Stimulated activated naive CD4-positive, alpha-beta T cell treated with Interleukin-2 at 50 U/mL for 16 hours (primary cell): ENCODE measurements around the gene NSUN4.
"Not testable (repeated sequence)": the region's sequence is repeated elsewhere in the genome, so short reads cannot be mapped to it uniquely, and the experiment has no call there.

Experiments
- DNase-seq: peaks from one replicate; lab custom pipeline; 2025; lab: John Stamatoyannopoulos, UW

The NSUN4 gene

DNA sequence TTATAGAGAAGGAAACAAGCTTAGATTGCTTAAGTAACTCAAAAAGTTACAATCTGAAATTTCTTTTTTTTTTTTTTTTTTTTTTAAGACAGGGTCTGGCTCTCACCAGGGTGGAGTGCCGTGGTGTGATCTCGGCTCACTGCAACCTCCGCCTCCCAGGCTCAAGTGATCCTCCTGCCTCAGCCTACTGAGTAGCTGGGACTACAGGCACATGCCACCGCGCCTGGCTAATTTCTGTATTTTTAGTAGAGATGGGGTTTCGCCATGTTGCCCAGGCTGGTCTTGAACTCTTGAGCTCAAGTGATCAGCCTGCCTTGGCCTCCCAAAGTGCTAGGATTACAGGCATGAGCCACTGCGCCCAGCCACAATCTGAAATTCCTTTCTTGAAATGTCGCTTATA lies 27.1 kb downstream of the NSUN4 start:
- not testable (repeated sequence) for DNase-seq

DNA sequence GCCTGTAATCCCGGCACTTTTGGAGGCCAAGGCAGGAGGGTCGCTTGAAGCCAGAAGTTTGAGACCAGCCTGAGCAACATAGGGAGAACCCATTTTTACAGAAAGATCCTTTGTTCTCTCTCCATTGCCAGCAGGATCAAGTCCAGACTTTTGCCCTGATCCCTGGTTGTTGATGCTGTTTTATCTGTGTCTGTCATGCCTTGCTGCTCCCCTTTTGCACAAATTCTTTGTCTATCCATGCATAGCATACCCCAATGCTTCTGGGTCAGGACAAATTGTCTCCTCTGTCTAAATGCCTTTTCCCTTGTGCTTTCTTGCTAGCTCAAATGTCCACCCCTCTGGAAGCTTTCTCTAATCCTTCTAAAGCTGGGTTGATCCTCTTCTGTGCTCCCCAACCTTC lies 28.2 kb downstream of the NSUN4 start:
- DNase-seq = no peak

DNA sequence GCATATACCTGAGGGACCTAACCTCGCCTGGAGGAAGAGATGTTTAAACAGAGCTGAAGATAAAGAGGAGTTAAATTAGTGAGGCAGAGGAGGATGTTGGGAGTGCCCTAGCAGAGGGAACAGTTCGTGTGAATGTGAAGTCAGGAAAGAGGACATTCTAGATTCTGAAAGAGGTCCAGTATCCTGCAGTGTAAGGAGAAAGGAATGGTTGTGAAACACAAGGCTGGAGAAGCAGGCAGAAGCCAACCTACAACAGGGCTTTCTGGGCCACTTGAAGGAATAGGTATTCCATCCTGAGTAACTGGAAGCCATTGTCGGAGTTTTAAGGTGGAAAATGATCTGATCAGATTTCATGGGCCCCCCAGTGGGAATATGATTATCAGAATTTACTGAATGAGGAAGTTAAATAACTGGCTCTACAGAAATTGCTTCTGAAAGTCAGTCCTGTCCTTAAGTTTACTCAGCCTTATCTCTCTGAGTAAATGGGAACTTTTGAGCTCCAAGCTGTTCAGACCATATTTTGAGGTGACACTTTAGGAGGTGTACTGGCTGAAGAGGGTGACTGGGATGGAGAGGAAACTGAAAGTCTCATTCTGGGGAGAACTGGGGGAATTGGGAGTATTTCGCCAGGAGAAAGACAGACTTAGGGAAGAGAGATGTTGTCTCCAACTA lies 29.1 kb downstream of the NSUN4 start:
- DNase-seq = no peak

GRCh38 chr1:46370214-46370633 lies 29.6 kb downstream of the NSUN4 start:
- DNase-seq = no peak

GRCh38 chr1:46372431-46372830 lies 31.8 kb downstream of the NSUN4 start:
- no peak for DNase-seq

- DNase-seq = no peak
Measured at GRCh38 chr1:46379996-46380395, 39.4 kb downstream of the NSUN4 start.

GRCh38 chr1:46380508-46380907 lies 39.9 kb downstream of the NSUN4 start:
- DNase-seq = no peak

- no peak for DNase-seq
Measured at GRCh38 chr1:46393510-46393909, 52.9 kb downstream of the NSUN4 start.

- no peak for DNase-seq
Measured at GRCh38 chr1:46394108-46394871, 53.7 kb downstream of the NSUN4 start, which contains the start of gene FAAH. TSS of gene FAAH (plus strand) at chr1:46394317. CDS start at chr1:46394349, 32 bp downstream.

DNA sequence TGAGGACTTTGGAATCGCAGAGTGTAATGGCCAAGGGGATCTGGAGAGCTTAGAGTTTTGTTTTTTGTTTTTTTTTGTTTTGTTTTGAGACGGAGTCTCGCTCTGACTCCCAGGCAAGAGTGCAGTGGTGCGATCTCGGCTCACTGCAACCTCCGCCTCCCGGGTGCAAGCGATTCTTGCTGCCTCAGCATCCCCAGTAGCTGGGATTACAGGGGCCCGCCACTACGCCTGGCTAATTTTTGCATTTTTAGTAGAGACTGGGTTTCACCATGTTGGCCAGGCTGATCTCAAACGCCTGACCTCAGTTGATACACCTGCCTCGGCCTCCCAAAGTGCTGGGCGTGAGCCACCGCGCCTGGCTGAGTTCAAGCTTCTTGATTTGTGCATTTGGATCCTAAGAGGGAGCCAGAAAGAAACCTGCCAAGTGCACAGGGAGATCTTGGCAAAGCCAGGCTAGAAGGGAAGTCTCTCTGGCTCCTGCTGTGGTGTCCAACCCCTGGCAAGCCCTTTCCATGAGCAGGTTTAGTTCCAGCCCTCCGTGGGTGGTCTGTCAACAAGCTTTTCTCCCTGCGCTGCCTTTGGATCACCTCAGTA lies 54.4 kb downstream of the NSUN4 start:
- no peak for DNase-seq

DNA sequence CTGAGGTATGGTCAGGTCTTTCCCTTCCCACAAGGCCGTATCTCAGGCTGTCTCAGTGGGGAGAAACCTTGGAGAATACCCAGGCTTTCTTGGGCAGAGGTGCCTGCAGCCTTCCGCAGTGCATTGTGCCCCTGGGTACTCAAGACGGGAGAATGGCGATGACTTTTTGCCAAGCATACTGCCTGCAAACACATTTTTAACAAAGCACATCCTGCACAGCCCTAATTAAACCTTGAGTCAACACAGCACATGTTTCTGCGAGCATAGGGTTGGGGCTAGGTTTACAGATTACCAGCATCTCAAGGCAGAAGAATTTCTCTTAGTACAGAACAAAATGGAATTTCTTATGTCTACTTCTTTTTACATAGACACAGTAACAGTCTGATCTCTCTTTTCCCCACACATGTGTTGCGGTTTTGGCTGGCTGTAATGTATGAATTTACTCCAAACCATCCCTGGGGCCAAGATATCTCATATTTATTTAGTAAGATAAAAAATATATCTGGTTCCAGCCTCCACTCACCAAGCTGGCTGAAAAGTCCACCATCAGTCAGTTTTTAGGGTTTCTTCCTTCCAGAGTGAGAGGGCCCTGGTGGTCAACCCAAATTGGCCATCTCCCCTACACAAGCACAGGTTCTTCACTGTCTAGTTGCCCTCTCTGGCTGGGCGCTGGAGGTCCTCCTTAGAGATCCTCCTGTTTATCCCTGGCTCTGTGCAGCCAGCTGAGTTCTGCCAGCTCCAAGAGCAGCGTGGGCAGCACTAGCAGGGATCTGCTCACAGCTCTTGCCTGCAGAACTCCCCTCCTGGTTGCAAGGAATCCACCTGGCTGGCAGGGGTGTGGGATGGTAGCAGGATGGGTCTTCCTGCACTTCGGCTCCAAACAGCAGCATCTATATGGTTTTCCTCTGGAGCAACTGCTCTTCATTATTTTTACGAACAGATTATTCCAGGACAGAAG lies 56.1 kb downstream of the NSUN4 start:
- DNase-seq = no peak

GRCh38 chr1:46399307-46399706 lies 58.7 kb downstream of the NSUN4 start:
- no peak for DNase-seq

GRCh38 chr1:46400421-46400820 lies 59.8 kb downstream of the NSUN4 start:
- DNase-seq = no peak

DNA sequence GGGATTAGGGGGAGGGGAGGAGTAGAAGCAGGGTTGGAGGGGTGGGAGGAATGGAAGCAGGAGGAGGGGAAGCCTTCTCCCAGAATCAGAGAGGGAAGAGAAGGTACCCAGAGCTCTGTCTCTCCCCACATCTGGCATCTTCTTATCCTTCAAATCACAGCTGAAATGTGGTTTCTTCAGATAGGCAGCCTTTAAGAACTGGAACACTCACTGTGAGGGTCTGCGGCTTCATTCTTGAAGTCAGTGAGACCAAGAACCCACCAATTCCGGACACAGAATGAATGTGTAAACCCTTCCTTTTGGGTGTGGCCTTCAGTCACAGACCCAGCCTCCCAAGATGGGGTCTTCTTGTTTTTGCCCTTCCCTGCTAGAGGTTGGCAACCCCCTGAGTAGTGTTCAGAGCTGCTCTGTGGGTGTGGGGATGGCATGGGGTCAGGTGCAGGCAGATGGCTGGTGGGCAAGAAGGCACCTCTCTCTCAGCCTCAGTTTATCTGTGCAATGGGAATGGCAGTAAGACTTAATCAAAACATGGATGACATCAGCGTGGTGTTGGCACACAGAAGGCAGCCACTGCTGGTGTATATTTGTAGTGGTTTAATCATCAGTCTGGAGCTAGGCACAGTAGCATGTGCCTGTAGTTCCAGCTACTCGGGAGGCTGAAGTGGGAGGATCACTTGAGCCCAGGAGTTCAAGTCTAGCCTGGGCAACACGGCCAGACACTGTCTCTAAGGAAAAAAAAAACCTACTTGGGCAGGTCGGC lies 60.7 kb downstream of the NSUN4 start:
- no peak for DNase-seq

DNA sequence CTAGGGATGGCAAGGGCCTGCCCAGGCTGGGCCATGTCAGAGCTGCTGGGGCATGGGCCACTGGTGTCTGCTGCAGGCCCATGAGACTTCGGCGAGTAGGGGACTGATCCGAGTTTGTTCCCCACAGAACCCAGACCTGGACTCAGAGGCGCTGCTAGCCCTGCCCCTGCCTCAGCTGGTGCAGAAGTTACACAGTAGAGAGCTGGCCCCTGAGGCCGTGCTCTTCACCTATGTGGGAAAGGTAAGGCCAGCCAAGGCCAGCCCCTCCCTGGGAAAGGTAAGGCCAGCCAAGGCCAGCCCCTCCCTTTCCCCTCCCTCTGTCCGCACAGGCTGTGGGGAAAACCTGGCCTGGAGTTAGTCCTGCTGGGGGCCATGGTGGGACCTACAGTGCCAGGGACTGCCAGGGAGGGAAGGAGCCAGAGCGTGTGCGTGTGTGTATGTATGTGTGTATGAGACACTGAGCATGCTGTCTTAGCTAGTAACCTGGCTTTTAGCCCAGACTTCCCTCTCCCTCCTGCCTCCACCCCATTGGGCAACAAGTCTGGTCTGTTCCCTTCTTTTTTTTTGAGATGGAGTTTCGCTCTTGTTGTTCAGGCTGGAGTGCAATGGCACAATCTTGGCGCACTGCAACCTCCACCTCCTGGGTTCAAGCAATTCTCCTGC lies 61.5 kb downstream of the NSUN4 start:
- no peak for DNase-seq

DNA sequence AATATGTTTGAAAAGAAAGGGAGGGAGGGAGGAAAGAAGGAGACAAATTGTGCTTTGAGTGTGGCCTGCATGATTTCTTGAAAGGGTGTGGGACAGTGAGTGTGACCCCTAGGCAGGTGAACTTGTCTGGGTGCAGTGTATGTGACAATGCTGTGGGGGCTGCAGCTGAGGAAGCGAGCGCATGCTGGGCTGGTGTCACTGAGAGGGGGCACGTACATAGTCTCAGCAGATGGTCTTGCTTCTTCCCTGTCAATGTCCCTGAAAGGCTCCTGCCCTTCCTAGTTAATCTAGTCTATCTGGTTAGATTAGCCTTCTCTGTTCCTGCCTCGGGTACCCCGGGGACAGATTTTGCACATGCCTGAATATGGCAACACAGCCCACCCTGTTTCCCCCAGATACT lies 63.3 kb downstream of the NSUN4 start:
- no peak for DNase-seq

DNA sequence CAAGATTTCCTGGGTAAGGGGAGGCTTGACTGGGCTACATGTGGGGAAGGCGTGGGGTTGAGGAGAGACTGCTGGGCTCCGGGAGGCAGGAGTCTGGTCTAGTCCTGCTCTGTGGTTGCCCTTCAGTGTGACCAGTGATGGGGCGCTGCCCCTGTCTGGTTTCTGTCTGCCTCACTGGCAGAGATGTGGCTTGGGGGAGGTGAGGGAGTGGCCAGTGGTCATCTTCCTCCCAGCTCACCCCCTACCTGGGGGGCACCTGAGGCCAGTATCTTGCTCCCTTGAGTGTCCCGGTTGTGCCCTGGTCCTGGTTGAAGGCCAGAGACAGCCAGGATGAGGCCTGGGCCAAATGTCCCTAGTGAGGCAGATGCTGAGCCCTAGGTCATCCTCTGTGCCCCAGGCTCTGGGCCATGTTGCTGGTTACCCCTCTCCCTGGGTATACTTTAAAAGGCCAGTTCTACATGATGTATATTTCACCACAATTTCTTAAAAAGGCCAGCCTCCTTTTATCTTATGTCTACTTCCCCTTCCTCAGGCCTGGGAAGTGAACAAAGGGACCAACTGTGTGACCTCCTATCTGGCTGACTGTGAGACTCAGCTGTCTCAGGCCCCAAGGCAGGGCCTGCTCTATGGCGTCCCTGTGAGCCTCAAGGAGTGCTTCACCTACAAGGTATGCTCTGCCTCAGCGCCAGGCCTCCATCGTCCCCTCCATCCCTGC lies 64.0 kb downstream of the NSUN4 start:
- no peak for DNase-seq

DNA sequence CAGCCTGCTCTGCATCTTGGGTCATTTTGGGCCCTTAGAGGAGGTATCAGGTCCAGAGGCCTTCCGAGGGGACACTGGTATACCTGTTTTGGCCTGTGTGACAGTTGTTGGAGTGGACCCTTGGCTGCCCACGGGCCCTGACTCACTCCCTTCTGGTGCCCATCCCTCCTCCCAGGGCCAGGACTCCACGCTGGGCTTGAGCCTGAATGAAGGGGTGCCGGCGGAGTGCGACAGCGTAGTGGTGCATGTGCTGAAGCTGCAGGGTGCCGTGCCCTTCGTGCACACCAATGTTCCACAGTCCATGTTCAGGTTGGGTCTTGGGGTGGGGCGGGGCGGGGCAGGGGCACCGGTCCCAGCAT lies 64.6 kb downstream of the NSUN4 start:
- DNase-seq = no peak

DNA sequence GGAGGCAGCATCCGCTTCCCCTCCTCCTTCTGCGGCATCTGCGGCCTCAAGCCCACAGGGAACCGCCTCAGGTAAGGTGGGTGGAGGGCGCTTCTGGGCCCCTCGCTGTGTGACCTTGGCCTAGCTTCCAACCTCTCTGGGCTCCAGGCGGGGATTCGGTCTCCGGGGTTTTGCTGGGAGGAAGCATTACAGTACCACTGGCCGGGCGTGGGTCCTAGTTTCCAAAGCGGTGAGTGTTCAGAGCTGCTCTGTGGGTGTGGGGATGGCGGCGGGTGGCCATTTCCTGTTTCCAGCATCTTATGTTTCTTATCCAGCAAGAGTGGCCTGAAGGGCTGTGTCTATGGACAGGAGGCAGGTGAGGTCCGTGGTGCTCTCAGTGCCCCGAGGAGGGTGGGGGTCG lies 65.1 kb downstream of the NSUN4 start:
- DNase-seq = no peak
